Muscle of back (tissue), 11 donors: Measurements from ENCODE around the gene PRKN. TPM values are rescaled to one million over a fixed set of nuclear protein-coding genes. Genes with fewer than 3 reads are reported as not detected.

Source experiments
- DNase-seq, 3 donors: peaks; one replicate each; pipeline versions ENCODE4 v3.0.0 to v3.0.0-alpha.2; 2013
- polyA plus RNA-seq, 10 donors: library from polyadenylated mRNA; unstranded; fragments of 120-200 nt; gene quantifications; one replicate each; pipeline ENCODE4 v1.2.1, GENCODE V29; 2013; ENCODE audit not compliant: insufficient read length in 10 of 10

The PRKN gene
- polyA plus RNA-seq, 10 donors: 2.5 to 6.4 (median 3.6) TPM

DNA sequence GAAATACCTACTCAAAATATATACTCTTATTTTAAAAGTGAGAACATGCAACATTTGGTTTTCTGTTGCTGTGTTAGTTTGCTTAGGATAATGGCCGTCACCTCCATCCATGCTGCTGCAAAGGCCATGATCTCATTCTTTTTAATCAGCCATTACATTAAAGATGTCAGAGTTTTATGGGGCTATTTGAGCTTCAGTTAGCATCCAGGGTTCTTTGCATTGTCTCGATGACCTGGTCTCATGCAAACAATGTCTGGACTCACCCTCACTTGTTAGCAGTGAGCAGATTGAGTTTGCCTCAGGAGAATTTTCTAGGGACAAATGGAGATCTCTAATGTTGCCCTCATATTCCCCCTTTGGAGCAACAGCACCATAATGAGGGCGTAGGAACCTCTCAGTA lies 995.0 kb downstream of the PRKN start:
- no peak for DNase-seq

DNA sequence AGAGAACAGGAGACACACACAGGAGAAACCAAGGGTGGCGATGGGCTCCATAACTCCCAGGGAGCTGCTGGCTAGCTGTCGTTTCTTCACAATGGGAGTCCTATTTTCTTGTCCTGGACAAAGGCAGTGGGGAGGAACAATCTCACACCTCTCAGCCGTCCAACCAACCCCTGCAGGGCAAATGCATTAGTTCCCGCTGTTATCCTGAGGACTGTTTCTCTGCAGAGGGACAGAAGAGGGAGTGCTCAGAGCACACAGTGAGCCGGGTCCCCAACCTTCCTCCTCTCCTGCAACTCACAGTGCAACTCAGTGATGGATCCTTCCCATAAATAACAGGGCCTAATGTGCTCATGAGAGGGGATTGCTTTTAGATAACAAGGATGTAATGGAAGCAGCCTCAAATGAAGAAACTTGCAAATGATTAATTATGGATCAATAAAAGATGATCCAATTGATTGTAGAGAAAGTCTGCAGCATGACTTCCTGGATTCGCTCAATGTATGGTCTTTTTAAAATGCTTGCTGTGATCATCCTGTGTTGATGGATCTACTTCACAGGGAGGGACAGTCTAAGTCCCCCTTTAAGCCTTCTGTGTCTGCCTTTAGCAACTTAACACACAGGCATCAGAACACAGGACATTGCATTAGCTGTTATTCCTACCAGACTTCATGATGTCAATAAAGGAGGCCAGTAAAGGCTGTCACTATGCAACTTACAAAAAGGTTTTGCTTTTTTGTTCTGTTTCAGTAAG lies 1000.3 kb downstream of the PRKN start:
- DNase-seq: no peak

DNA sequence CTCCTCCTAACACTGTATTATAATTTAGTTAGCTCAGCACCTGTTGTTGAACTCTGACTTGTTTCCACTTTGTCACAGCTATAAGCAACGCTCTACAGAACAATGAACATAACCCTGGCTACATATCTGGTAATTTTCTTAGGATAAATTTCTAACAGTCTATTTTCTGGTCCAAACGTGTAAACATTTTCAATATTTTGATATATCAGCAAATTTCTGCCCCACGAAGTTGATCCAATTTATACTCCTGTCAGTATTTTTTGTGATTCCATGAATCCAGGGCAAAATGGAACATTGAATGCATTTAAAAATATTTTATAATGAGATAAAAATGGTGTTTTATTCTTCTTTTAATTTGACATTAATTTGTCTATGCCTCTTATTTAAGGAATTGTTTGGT lies 1005.2 kb downstream of the PRKN start:
- DNase-seq: no peak

DNA sequence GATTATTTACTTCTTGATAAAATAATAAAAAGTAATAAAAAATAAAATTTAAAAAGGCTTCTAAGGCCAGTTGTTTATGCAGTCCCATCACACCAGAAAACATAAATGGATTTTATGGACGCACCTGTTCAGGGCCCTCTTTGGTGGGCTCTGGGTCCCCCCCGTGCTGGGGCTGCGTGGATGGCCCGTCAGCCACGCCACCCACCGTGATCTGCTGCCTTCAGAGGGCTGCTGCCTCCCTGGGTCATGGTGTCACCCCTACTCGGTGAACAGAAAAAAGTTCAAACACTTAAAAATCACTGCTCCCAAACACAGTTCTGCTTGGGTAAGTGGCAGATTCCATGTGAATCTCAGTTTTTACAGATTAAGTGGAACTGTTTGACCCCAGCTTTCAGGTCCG lies 1006.1 kb downstream of the PRKN start:
- no peak for DNase-seq

DNA sequence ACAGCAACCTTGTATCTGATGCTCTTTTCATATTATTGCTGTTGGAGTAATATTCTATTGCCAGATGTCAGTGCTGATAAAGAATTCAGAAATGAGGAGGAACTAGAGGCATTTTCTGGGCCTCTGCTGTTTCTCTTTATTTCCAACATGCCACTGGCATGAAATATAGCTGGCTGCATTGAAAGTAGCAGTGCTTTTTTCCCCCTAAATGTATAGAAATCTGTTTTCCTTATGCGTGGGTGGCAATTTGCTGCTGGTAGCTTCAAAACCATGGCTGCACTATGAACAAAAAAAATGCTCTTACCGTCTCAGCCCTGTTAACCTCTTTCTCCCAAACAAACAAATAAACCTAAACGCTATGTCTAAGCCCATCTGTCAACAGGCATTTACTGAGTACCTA lies 1011.4 kb downstream of the PRKN start:
- DNase-seq: no peak

DNA sequence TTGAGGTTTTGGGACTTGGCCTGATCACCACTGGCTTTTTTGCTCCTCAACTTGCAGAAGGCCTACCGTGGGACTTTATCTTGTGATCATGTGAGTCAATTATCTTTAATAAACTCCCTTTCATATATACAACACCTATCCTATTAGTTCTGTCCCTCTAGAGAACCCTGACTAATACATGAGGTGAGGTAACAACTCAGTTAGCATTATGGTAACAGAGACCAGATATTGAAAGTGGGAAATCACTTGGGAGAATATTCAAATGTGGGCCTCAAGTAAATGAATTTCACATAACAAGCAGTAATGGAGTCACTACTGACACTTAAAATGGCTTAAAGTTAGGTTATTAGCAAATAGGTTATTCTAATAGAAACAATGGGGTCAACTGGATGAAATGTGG lies 1015.6 kb downstream of the PRKN start:
- DNase-seq: no peak

DNA sequence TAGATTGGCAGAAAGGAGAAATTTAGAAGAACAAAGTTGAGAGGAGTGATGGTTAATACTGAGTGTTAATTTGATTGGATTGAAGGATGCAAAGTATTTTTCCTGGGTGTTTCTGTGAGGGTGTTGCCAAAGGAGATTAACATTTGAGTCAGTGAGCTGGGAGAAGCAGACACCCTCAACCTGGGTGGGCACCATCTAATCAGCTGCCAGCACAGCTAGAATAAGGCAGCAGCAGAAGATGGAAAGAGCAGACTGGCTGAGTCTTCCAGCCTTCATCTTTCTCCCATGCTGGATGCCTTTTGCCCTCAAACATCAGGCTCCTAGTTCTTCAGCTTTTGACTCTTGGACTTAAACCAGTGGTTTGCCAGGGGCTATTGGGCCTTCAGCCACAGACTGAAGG lies 1016.1 kb downstream of the PRKN start:
- DNase-seq: no peak

DNA sequence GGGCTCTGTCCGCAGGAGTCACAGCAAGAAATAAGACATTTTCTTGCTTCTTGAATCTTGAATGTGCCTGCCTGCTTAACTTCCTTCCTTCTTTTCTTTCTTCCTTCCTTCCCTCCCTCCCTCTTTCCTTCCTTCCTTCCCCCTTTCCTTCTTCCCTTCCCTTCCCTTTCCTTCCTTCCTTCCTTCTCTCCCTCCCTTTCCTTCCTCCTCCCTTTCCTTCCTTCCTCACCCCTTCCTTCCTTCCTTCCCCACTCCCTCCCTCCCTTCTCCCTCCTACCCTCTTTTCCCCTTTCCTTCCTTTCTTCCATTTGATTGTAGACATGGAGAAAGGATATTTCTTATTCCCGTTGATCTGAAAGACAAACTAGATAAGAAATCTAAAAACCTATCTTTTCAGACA lies 1016.9 kb downstream of the PRKN start:
- no peak for DNase-seq

DNA sequence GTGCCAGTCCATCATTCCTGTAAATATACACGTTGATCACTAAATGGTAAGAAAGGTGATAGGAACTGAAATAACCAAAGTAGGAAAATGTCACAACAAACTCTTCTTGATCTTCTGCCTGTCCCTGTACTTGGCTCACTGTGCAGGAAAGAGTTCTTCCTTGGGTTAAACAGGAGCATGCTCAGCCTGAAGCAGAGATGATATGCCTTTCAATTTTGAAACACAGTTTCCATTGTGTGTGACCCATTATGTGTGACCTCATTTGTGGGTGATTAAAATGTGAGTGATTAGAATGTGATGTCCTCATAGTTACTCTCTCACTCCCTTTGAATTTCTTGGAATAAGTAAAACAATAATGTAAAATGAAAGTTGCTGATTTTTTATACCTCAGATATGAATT lies 1026.5 kb downstream of the PRKN start:
- DNase-seq: no peak

DNA sequence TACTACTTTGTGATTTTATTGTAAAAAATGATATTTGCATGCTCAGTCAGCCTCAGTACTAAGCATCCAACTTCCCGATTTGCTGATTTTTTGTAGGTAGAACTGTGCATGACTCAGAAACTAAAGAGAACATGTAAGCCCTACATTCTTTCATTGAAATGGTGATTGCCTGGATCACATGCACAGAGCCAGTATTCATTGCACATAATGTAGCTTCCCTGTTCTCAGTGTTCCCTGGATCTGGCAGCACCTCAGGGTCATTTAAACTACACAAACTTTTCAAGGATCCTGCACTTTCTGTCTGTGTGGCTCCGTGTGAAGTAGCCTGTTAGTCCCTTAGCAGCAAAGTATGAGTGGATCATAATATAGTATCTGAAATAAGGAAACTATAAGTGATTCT lies 1030.8 kb downstream of the PRKN start:
- no peak for DNase-seq

DNA sequence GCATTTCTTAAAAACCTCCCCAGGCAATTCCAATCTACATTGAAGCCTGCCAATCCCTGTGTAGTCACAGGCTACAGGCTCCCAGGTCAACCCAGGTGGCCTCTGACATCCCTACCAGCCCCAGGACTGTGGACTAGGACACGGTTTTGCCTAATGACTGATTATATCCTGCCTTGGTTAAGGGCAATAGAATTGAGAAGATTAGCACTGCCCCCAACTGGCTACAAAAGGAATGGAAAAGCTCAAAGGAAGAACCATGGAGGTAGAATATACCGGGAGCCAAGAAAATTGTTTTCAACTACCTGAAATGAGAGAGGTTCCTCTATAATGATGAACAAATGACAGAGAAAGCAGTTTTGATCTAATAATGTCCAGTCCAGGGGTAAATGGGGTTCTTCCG lies 1032.6 kb downstream of the PRKN start:
- DNase-seq: no peak

DNA sequence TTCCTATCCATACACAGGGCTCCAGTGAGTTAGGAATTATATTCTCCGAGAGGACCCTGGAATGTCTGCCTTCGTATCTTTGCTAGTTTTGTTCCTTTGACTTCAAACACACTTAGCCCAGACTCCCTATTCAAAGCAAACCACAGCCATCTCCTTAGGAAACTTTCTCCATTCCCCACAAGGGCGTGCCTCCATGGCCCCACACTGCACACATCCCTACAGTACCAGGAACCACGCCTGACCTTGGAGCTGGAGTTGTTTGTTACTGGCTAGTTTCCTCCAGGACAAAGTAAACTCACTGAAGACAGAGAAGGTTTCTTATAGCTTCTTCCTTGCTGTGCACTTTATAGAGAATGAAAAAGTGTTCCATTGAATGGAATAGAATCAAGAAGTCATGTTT lies 1040.9 kb downstream of the PRKN start:
- no peak for DNase-seq

DNA sequence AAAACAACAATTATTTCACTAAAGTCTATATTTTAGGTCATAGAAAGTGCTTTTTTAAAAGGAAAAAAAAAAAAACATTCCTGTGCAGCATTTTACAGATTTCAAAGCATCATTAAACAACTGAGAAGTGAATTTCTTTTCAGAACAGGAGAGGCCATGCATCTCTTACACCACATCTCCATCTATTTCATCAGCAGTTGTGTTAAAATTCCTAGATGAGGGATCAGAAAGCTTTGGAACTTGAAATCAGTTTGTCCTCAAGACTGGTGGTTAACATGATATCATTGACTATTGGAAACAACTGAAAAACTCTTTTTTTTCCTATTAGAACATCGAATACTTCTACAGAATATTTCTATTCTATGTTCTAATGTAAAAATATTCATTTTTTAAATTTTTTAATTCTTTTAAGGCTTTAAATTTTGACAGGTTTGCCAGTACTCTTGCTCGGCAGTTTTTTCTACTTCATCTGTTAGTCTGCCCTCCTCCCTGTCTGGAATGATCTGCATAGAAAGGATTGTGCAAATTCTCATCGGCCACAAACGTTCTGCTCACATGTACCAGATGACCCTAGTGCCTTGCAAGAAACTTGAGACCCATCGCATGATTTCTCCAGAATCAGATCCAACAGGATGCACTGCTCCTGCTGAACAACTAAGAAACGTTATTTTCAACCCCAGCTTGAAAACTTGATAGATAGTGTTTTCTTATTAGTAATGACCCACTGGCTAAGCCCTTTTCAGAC lies 1042.7 kb downstream of the PRKN start:
- no peak for DNase-seq

DNA sequence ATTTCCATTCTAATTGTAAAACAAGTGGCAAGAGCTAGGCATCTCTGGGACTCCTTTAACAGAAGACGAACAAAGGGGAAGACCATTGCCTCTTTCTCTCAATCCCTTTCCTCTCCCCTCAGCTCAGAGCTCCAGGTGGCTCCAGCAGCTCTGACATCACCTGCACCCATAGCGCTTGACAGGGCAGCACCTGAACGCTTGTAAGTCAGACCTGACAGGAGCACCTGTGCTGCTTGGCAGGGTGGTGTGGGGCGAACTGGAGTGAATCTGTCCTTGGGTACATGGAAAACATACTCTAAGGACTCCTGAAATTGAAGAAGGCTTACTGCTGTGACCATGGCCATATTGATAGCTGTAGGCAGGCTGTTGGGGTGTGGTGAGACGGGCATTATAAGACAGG lies 1044.2 kb downstream of the PRKN start:
- no peak for DNase-seq

DNA sequence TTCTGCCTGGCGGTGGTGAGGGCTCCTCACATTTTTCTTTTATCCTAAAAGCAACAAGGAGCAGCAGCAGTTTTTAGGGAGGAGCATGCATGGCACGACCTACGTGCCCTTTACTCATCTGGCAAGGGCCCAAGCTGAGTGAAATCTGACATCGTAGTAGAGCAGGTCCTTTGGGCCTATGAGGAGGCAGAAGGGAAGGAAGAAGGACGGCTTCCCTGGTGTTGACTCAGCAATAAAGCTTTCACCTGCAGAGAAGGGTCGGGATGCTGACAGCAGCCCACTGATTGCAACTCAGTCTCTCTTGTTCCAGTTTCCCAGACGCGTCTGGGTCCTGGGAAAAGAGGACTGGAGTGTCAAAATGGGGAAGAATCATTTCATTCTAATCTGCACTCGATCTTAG lies 1044.6 kb downstream of the PRKN start:
- DNase-seq: no peak

DNA sequence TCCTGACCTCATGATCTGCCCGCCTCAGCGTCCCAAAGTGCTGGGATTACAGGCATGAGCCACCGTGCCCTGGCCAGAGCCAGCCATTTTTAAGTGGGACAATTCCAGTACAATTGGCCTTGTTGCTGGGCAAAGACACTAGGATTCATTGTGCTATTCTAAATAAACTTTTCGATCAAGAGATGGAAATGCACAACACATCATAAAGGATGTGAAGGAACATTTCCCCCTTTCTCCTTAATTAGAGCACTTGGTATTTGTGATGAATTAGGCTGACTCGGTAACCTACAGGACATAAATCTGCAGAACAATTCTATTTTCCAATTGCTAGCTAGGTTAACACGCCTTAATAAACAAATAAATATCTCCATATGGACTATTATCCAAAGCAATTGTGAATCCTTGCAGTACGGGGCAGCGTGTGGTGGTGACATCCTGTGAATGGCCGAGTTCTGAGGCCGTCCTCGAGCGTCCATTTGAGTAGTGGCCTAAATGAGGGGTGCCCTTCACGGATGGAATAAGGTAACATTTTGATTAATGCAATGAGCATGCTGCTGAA lies 1047.5 kb downstream of the PRKN start:
- DNase-seq: no peak

DNA sequence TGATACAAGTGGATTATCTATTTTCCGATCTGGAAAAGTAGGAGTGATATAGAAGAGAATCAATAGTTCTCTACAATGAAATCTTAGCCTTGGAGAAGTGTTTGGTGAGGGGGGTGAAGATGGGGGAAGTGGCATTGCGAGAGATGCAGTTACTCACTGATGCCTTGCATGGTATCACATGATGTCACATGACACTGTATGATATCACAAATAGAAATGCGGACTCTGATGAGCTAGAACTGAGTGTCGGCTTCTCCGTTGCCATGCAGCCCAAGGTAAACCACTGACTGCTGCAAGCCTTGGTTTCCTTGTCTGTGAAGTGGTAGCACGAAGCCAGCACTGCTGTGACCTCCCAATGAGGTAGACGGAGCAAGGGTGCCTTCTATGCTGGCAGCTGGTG lies 1050.4 kb downstream of the PRKN start:
- no peak for DNase-seq

DNA sequence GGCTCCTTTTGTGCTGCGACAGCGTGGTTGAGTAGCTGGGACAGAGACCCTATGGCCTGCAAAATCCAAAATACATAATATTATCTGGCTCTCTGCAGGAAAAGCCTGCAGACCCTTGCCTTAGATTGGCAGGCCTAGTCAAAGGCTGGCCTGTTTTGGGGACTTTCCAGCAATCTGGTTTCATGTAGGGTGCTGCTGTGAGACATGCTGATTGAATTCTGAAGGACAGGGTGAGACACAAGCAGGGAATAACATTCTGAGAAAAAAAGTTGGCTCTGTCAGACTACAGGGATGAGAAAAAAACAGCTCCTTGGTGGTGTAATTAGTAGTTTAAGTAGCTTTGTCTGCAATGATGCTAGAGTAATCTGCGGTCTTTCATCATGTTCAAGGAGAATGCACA lies 1051.0 kb downstream of the PRKN start:
- DNase-seq: no peak

DNA sequence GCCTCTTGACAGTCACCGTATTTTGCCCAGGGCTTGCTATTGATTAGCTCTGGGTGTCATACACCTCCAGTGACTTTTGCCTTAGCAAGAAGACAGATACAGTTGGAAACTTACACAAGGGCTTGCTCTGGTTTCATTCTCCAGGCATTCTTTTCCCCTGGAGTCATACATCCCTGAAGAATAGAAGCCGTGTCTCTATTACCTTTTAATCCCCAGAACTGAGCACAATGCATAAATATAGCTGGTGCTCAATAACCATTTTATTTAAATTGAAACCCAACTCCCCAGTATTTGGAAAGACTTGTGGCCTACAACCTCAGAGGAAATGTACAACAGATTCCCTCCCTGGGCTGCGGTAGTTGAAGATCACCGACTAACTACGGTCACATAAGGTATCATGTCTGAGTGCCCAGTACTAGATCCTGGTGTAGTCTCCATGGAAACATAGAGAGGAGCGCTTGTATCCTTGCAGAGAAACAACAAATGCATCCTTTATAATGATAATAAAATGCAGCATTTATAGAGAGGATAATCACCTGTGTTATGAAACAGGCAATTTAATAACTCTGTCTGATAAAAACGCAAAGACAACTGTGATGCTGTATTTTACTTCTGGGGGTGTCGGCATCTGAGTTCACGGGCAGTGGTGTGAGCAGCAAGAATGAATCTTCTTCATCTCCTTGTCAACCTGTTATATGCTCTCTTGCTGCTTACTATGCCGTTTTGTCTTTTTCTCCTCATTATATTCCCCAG lies 1052.5 kb downstream of the PRKN start:
- DNase-seq: no peak

DNA sequence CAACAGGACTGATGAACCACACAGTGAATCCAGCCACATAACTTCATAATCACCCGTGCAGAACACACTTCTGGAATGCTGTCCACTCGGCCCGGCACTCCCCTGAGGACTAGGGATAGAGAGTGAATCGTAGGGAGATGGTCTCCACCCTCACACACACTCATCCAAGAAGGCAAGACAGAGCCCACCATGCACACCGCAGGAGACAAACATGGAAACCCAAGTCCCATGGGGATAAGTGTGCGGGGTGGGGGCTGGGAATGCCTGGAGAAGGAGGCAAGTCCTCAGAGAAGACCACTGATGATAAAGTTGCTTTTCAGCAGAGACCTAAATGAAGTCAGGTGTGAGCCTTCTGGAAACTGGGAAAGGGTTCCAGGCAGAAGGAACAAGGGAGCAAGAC lies 1054.5 kb downstream of the PRKN start:
- DNase-seq: no peak

DNA sequence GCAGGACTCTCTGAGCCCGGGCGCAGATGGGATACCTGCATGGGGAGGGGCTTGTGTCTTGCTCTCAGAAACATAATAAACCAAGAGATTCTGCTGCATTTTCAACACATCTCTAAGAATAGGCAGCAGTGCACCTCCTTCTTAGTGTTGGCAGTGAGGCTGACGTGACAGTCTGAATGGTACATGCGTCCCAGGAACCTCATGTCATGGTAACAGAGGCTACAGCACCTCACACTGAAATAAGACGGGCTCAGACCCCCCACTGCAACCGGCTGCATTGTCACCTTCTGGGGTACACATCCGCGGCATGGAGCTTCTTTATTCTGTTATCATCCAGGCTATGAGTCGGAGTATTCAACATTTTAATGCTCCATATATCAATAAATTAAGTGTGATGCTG lies 1056.4 kb downstream of the PRKN start:
- no peak for DNase-seq

DNA sequence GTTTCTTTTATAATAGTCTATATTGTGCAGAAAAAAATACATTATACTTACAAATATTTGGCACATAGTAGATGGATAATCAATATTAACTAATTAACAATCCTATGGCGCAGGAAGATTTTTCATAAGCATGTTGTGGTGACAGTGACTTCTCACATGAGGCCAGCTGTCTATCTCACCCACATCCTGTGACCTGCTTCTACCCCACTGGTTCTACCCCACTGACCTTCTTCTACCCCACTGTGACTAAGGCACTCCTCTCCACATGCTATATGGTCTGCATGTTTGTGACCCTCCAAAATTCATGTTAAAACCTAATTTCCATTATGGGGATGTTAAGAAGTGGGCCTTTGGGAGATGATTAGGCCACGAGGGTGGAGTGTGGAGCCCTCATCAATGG lies 1058.9 kb downstream of the PRKN start:
- DNase-seq: no peak

DNA sequence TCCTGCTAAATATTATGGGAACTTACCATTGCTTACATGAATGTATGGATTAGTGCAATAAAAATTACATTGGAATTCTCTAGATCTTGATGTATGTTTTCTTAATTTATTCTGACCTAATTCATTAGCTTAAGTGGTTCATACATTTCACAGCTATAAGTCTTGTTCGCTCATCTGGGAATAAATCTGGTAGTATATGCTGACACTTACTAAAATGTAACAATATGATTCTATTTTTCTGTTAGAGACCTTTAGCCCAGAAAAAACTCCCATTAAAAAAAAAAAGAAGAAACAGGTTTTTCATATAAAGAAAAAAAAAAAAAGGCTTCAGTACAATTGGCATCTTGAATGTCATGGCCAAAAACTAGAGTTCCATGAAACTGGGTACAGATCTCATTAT lies 1059.6 kb downstream of the PRKN start:
- DNase-seq: no peak
